ENCODE measurements around the gene SV2B.

DNA sequence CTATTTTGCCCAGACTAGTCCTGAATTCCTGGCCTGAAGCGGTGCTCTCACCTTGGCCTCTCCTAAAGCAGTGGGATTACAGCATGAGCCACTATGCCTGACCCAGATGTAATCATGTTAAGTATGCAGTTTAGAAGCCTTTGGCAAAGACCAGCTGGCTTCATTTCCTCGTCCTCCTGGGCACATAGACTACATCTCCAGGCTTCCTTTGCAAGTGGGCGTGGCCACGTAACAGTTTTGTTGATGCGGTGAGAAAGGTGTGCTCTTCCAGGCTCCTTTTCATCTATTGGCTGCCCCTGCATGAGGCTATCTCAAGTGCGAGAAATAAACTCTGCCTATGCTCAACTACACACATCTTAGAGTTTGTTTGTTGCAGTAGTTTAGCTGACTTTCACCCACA, 13.0 kb downstream of the SV2B start:
- TF ChIP-seq, protein P1, sequence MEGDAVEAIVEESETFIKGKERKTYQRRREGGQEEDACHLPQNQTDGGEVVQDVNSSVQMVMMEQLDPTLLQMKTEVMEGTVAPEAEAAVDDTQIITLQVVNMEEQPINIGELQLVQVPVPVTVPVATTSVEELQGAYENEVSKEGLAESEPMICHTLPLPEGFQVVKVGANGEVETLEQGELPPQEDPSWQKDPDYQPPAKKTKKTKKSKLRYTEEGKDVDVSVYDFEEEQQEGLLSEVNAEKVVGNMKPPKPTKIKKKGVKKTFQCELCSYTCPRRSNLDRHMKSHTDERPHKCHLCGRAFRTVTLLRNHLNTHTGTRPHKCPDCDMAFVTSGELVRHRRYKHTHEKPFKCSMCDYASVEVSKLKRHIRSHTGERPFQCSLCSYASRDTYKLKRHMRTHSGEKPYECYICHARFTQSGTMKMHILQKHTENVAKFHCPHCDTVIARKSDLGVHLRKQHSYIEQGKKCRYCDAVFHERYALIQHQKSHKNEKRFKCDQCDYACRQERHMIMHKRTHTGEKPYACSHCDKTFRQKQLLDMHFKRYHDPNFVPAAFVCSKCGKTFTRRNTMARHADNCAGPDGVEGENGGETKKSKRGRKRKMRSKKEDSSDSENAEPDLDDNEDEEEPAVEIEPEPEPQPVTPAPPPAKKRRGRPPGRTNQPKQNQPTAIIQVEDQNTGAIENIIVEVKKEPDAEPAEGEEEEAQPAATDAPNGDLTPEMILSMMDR (conservative IDR thresholded peaks at IDR 0.05; ENCODE audit: low read depth, low read length): no peak
- no peak for TF ChIP-seq EZH2 (IDR thresholded peaks at IDR 0.05; ENCODE audit: low read length, unreplicated experiment)
